Natural killer cell treated with Interleukin-12 subunit alpha and Interleukin-12 subunit beta and Interleukin-15 and Interleukin-18, amount 100 ng/mL, for 72 hours (primary cell): Measurements from ENCODE around the gene TCEANC. TPM values are rescaled to one million over a fixed set of nuclear protein-coding genes. Genes with fewer than 3 reads are reported as not detected.
A peak's percentile ranks its signal among the peaks of the same experiment; 100 is the strongest.

Experiments
- ATAC-seq, 2 donors: fragments of 150-1000 bp; cut with Tn5 transposase in 1 of 2; sonication (Bioruptor Pico), chemical (Tn5 transposase) in 1 of 2; 2 replicates each; pipeline ENCODE4 v1.10.0; 2021
- DNase-seq: peaks from one replicate; pipeline ENCODE4 v3.0.0; 2022; ENCODE audit warnings: low spot score
- H3K27ac Mint-ChIP-seq, 2 donors: 1 replicate in 1 of 2; 2 replicates in 1 of 2; pipeline ENCODE4 v1.8.0; 2022; ENCODE audit warnings: mixed read lengths in 2 of 2, mild to moderate bottlenecking in 1 of 2, moderate library complexity in 1 of 2
- H3K27me3 Mint-ChIP-seq, 2 donors: 1 replicate in 1 of 2; 2 replicates in 1 of 2; pipeline ENCODE4 v1.8.0; 2022; ENCODE audit warnings: mixed read lengths in 2 of 2
- H3K36me3 Mint-ChIP-seq: one replicate; pipeline ENCODE4 v1.8.0; 2022; ENCODE audit warnings: mixed read lengths
- H3K4me1 Mint-ChIP-seq, 2 donors: 1 replicate in 1 of 2; 2 replicates in 1 of 2; pipeline ENCODE4 v1.8.0; 2022; ENCODE audit warnings: low read depth in 2 of 2, mixed read lengths in 2 of 2, mild to moderate bottlenecking in 1 of 2
- H3K4me3 Mint-ChIP-seq: one replicate; pipeline ENCODE4 v1.8.0; 2022; ENCODE audit warnings: mixed read lengths
- H3K9me3 Mint-ChIP-seq: 2 replicates; pipeline ENCODE4 v1.8.0; 2022; ENCODE audit warnings: mixed read lengths
- total RNA-seq, 2 donors: library from RNA; stranded (reverse); gene quantifications; one replicate each; pipeline ENCODE4 v1.2.3, GENCODE V29; 2022

TCEANC gene
- total RNA-seq, 2 donors from 2014 or later, result 2.8 to 4.2 TPM

DNA sequence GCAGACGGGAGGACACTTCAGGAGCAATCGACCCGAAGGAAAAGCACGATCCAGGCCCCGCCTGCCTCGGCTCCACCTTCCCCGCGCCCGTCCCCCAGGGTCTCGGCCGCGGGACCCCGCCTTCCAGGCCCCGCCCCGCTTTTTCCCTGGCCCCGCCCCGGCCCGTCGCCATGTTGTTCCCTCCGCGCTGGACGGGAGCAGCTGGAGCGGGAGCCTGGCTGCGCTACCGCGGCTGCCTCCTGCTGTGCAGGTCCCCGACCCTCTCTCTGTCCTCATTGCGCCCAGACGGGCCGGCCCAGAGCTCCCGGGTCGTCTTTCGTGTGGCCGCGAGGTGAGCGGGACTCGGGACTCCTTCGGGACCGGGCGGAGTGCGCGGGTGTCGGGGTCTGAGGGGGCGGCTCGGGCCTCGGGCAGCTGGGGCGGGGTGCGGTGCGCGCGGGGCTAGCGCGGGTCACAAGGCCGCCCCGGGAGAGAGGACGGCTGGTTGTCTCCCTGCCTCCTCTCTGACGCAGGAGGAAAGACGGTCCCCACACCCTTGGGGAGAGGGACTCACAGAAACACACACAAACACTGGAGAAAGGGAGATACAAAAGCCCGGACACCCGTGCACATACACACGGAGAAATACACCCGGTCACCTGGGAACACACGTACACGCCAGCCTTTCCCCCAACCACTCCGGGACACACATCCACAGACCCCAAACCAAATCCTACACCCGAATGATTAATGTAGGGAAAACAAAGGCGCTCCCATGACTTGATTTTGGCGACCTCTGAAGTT, 36.2 kb downstream of the TCEANC start, which contains the start of gene RAB9A:
TSS of gene RAB9A (plus strand) at position 171 of the 783 bp plus-strand sequence. CDS start 19,619 bp downstream, outside the sequence.
- Mint-ChIP-seq H3K9me3 (no peaks in the 10 kb centered on the region), H3K36me3 (peaks cover 17% of the 10 kb centered on the region), H3K4me1 (peaks cover 44 to 58% of the 10 kb centered on the region in 2 donors), H3K27me3 (peaks cover 0 to 12% of the 10 kb centered on the region in 2 donors), H3K27ac (peak within 1 kb of the TSS; percentile 90 to 91), H3K4me3 (peak within 1 kb of the TSS; percentile 91)
- peak; percentile 90 for DNase-seq
- ATAC-seq, result peak; percentile 89 to 95

DNA sequence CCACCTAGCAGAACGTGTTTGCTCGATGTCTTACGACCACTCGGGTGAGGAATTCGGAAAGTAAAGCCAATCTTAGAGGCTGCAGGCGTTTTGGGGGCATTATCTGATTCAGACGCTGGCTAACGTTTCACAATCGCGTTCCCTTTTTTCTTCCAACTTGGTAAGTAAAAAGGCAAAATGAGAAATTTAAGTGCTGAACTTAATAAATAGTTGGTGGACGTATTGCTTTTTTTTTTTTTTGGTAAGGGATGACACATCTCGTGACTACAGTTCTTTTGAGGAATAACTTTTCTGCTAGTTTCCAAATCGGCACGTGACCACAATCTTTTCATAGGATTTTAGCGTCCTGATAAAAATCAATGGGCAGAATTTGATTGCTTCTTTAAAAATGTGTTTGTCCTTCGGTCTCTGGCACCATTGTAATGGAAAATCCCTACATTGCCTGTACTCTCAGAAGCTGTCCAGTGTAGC, 36.8 kb downstream of the TCEANC start:
- no peak for DNase-seq
- no peaks in the 10 kb centered on the region for H3K9me3 Mint-ChIP-seq
- peak overlapping the region; percentile 90 to 91 for H3K27ac Mint-ChIP-seq
- H3K36me3 Mint-ChIP-seq, result peaks cover 17% of the 10 kb centered on the region
- H3K27me3 Mint-ChIP-seq, result peaks cover 0 to 12% of the 10 kb centered on the region in 2 donors
- peak overlapping the region; percentile 91 for H3K4me3 Mint-ChIP-seq
- ATAC-seq, result no peak
- peaks cover 43 to 56% of the 10 kb centered on the region in 2 donors for H3K4me1 Mint-ChIP-seq

DNA sequence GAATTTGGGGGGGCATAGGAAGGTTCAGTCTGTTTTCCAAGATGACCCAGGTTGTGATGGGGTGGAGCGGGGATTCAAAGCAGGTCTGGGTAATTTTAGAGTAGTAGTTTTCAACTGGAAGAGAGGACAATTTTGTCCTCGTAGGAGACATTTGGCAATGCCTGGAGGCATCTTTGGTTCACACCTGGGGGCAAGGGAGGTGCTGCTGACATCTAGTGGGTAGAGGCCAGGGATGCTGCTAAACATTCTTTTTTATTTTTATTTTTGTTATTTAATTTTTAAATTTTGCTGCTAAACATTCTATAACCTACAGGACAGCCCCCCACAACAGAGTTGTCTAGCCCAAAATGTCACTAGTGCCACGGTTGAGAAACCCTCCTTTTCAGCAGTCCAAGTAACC, 37.9 kb downstream of the TCEANC start:
- peaks cover 0 to 12% of the 10 kb centered on the region in 2 donors for H3K27me3 Mint-ChIP-seq
- ATAC-seq (no peak), DNase-seq (no peak)
- H3K4me3 Mint-ChIP-seq, result peak overlapping the region; percentile 91
- H3K36me3 Mint-ChIP-seq, result peaks cover 24% of the 10 kb centered on the region
- no peaks in the 10 kb centered on the region for H3K9me3 Mint-ChIP-seq
- H3K4me1 Mint-ChIP-seq, result peaks cover 44 to 56% of the 10 kb centered on the region in 2 donors
- H3K27ac Mint-ChIP-seq, result peak overlapping the region; percentile 90 to 91

DNA sequence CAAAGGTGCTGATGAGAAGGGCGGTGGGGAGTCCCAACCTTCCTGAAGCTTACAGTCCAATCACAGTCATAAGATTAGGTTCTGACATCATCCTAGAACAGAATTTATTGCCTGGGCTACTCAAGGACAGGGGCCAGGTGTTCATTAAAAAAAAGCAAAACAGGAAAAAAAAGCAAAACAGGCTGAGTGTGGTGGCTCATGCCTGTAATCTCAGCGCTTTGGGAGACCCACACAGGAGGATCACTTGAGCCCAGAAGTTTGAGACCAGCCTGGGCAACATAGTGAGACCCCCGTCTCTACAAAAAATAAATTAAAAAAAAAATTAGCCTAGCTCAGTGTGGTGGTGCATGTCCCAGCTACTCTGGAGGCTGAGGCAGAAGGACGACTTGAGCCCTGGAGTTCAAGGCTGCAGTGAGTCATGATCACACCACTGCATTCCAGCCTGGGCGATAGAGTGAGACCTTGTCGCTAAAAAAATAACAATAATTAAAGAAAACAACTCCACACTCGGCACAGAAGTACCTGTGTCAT, 39.0 kb downstream of the TCEANC start:
- no peak for DNase-seq
- Mint-ChIP-seq H3K4me3 (peak overlapping the region; percentile 86), H3K9me3 (no peaks in the 10 kb centered on the region), H3K4me1 (peaks cover 46 to 61% of the 10 kb centered on the region in 2 donors), H3K27me3 (peaks cover 0 to 12% of the 10 kb centered on the region in 2 donors), H3K27ac (peak overlapping the region; percentile 90 to 91), H3K36me3 (peaks cover 24% of the 10 kb centered on the region)
- ATAC-seq, result peak in 1 of 2 donors; percentile 10

DNA sequence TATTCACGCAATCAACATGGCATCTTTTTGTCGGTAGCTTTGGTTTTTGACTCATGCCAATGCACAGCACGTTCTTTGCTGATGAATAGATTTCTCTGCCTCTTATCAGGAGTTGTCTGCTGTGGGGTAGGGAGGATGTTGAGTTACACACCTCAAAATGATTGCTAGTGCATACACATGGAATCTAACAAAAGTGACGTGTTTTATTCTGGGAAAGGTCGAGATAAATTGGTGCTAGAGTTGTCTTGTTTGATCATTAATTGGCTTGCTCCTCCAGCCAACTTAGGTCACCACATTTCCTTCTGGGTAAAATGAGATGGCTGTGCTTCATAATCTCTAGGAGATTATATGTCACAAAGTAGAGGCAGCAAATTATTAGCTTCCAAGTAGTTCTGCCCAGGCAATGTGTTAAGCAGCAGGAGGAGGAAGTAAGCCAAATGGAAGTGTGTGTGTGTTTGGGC, 39.9 kb downstream of the TCEANC start:
- Mint-ChIP-seq H3K9me3 (no peaks in the 10 kb centered on the region), H3K36me3 (peaks cover 24% of the 10 kb centered on the region), H3K4me3 (peak overlapping the region; percentile 86), H3K4me1 (peaks cover 47 to 66% of the 10 kb centered on the region in 2 donors), H3K27ac (peak overlapping the region; percentile 90 to 91), H3K27me3 (peaks cover 0 to 10% of the 10 kb centered on the region in 2 donors)
- ATAC-seq (peak in 1 of 2 donors; percentile 7), DNase-seq (no peak)

DNA sequence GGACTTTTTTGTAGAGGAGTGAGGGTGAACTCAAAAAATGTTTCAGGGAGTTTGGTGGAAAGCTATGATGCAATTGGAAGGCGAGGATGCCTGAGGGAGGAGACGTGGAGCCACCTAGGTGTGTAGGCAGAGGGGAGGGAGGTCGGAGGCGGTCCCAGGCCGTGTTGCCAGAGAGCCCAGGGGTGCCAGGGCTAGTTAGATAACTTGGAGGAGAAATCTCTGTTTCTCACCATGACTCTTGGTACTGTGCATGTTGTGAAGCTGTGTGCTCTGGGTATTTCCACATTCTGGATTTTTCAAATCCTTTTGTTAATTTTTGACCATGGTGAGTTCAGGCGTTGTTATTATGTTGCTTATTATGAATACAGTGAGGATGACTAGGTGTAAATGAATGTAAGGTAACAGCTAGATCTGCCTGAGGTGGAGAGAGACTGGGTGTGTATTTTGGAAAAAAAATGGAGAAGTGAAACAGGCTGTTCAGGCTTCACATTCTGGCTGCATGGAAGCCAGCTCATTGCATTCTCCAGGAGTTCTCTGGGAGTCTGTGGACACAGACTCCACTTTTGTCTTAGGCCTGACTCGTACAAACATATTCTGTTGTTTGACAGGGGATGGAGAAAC, 40.5 kb downstream of the TCEANC start:
- peak overlapping the region; percentile 86 for H3K4me3 Mint-ChIP-seq
- H3K36me3 Mint-ChIP-seq, result peaks cover 24% of the 10 kb centered on the region
- H3K27ac Mint-ChIP-seq, result peak overlapping the region; percentile 90 to 91
- no peak for DNase-seq
- peaks cover 0 to 7% of the 10 kb centered on the region in 2 donors for H3K27me3 Mint-ChIP-seq
- no peak for ATAC-seq
- peaks cover 44 to 63% of the 10 kb centered on the region in 2 donors for H3K4me1 Mint-ChIP-seq
- H3K9me3 Mint-ChIP-seq, result no peaks in the 10 kb centered on the region

DNA sequence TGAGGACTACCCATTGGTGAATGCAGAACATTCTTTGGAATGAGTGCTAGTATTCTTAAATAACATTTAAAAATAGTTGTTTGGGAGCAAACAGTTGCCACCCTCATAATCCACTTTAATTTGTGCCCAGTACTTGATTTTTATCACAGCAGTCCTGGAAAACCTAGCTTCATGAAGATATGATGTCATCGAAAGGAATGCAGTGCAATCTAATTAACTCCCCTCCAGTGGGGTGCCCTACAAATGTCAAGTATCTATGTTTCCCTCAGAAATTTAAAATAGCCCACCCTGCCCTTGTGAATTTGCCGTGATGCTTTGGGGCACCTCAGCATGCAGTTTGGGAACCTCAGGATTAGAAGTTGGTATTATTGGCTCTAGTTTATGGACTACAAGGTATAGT, 41.4 kb downstream of the TCEANC start:
- peak overlapping the region; percentile 90 to 91 for H3K27ac Mint-ChIP-seq
- no peak for ATAC-seq
- H3K27me3 Mint-ChIP-seq, result peaks cover 0 to 7% of the 10 kb centered on the region in 2 donors
- no peaks in the 10 kb centered on the region for H3K9me3 Mint-ChIP-seq
- peak overlapping the region; percentile 64 for H3K4me3 Mint-ChIP-seq
- H3K36me3 Mint-ChIP-seq, result peaks cover 27% of the 10 kb centered on the region
- peaks cover 45 to 70% of the 10 kb centered on the region in 2 donors for H3K4me1 Mint-ChIP-seq
- no peak for DNase-seq

DNA sequence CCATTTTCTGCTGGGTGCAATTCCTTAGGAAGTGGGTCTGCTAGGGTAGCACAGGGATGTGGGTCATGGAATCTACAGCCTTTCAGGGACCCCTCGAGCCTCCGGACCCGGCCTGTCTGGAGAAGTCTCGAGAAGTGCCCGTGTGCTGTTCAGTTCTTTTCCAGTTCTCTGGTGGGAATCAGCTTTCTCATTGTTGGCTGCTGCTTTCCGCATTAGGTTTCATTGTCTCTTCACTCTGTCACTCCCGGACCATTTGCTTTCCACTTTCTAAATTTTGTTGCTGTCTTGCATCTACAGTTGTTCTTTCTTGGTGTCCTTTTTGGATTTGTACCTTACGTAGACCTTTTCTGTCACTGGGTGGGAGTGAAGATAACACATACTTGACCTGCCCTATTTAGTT, 42.0 kb downstream of the TCEANC start:
- peaks cover 0 to 7% of the 10 kb centered on the region in 2 donors for H3K27me3 Mint-ChIP-seq

DNA sequence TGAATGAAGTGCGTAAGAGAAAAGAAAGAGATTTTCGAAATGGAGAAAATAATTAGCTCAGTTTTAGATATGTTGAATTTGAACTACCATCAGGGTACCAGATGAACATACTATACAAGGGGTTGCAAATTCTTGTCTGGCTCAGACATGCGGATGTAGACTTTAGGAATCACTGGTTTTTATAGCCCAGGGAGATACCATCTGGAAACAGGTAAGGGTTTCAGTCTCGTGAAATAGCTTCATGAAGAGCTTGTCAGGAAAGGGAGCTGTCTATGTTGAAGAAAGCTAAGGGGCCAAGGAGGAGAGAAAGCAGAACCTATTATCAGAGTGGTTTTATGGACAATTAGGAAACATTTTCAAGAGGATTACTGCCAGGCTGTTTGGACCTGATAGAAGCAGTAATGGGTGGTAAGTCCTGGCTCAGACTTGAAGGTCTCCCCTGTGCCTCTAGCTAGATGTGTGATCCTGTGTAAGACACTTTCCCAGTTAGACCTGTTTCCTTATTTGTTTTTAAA, 42.7 kb downstream of the TCEANC start:
- H3K9me3 Mint-ChIP-seq, result no peaks in the 10 kb centered on the region
- peak overlapping the region; percentile 79 to 94 for H3K27ac Mint-ChIP-seq
- H3K36me3 Mint-ChIP-seq, result peaks cover 24% of the 10 kb centered on the region
- ATAC-seq (no peak), DNase-seq (no peak)
- H3K27me3 Mint-ChIP-seq, result peaks cover 0 to 5% of the 10 kb centered on the region in 2 donors
- H3K4me1 Mint-ChIP-seq, result peaks cover 44 to 73% of the 10 kb centered on the region in 2 donors
- H3K4me3 Mint-ChIP-seq, result peak overlapping the region; percentile 64

More for the DNA sequence above, 42.0 kb downstream of the TCEANC start:
- DNase-seq (no peak), ATAC-seq (no peak)
- Mint-ChIP-seq H3K36me3 (peaks cover 30% of the 10 kb centered on the region), H3K4me1 (peaks cover 48 to 73% of the 10 kb centered on the region in 2 donors), H3K4me3 (peak overlapping the region; percentile 64), H3K9me3 (no peaks in the 10 kb centered on the region), H3K27ac (peak overlapping the region; percentile 79 to 94)

DNA sequence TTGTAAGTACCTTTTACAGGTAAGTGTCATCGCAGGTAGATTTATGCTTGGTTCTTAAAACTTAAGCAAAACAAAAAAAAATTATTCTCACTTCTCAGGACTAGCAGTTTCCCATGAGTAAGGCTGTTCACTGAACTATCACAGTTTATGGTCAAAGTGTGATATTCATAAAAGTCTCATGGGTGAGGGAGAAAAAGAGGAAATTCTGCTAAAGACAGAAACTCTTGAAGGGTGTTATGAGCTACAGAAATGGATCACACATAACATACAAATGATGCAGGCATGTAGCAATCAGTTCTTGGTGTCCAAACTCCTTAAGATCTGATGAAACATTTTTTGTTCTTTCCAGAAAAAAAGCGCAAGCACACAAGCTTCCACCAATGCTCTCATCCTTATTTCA, 44.5 kb downstream of the TCEANC start:
- H3K27ac Mint-ChIP-seq, result peak overlapping the region; percentile 81 to 94
- H3K9me3 Mint-ChIP-seq, result no peaks in the 10 kb centered on the region
- peaks cover 27% of the 10 kb centered on the region for H3K36me3 Mint-ChIP-seq
- H3K4me1 Mint-ChIP-seq, result peaks cover 50 to 77% of the 10 kb centered on the region in 2 donors
- DNase-seq, result no peak
- ATAC-seq, result peak; percentile 80 to 83
- H3K27me3 Mint-ChIP-seq, result peaks cover 0 to 6% of the 10 kb centered on the region in 2 donors
- peak overlapping the region; percentile 88 for H3K4me3 Mint-ChIP-seq

DNA sequence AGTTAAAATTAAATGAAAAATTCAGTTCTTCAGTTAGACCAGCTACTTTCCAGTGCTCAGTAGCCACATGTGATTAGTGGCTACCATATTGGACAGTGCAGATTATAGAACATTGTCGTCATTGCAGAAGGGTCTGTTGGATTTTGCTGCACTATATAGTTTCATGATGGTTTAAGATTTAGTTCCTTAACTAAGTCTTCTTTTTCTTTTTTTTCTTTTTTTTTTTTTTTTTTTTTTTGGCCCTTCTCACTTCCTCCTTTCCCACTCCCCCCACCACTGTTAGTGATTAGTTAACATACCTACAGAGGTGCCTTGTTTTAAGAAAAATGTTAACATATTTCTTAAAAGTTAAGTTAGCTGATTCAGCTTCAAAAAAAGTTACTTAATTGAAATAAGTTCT, 45.0 kb downstream of the TCEANC start:
- H3K27ac Mint-ChIP-seq, result peak overlapping the region; percentile 81 to 94
- ATAC-seq (no peak), DNase-seq (no peak)
- peaks cover 49 to 77% of the 10 kb centered on the region in 2 donors for H3K4me1 Mint-ChIP-seq
- peaks cover 0 to 6% of the 10 kb centered on the region in 2 donors for H3K27me3 Mint-ChIP-seq
- H3K9me3 Mint-ChIP-seq, result no peaks in the 10 kb centered on the region
- peak overlapping the region; percentile 88 for H3K4me3 Mint-ChIP-seq
- peaks cover 22% of the 10 kb centered on the region for H3K36me3 Mint-ChIP-seq

DNA sequence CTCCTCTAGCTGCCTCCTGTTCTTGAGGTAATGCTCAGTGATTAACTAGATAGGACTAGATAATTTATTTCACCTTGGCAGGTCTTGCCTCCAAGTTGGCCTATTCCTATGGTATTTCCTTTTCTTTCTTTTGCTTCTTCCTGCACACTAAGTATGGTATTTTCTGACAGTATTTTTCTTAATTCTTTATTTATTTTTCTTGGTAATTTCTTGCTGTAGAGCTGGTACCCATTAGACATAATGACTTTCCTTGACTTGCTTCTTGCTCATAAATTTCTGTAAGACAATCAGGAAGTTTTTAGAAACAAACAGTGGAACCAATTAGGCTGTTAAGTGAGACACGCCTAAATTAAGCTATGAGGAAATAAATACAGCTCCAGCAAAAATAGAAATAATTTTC, 45.5 kb downstream of the TCEANC start:
- Mint-ChIP-seq H3K4me3 (peak overlapping the region; percentile 72), H3K27me3 (peaks cover 0 to 2% of the 10 kb centered on the region in 2 donors), H3K4me1 (peaks cover 45 to 77% of the 10 kb centered on the region in 2 donors), H3K27ac (peak overlapping the region; percentile 81 to 94), H3K36me3 (peaks cover 18% of the 10 kb centered on the region), H3K9me3 (no peaks in the 10 kb centered on the region)
- ATAC-seq (no peak), DNase-seq (no peak)

DNA sequence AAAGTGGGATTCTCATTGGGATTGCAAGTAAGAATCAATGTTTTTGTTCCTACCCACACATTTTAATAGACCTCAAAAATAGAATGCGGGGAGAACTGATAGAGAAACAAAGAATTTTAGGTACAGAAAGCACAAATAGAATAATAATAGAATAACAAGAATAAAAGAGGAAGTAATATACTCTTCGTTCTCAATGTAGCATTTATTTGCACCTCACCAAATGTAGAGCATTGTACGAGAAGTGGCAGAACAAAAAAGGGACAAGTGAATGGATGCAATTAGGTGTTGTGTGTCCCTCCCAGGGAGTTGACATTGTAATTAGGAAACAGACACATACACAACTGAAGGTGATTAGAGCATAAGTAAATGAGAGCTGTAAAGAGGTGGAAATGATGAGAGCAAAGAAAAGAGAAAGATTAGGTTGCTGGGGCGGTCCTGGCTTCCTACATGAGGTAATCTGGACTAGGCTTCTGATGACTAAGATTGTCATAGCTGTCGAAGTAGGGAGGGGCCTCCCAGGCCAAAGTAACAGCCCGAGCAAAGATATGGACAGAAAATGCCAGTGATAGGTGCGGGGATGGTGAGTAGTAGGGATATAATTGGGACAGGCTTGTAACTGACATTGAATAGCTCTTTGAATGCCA, 46.4 kb downstream of the TCEANC start:
- Mint-ChIP-seq H3K4me3 (peak overlapping the region; percentile 72), H3K4me1 (peaks cover 48 to 80% of the 10 kb centered on the region in 2 donors), H3K27me3 (peaks cover 0 to 2% of the 10 kb centered on the region in 2 donors), H3K9me3 (no peaks in the 10 kb centered on the region), H3K27ac (peak overlapping the region; percentile 81 to 94), H3K36me3 (peaks cover 18% of the 10 kb centered on the region)
- DNase-seq (no peak), ATAC-seq (peak; percentile 74 to 81)
